B cell (primary cell): Measurements from ENCODE around the gene NUDT9.

ENCODE experiments used
- EZH2 ChIP-seq: IDR thresholded peaks from 2 replicates; pipeline ENCODE4 v1.6.1; 2012; ENCODE audit warnings: borderline replicate concordance, low read depth, mild to moderate bottlenecking, moderate library complexity, low read length; ENCODE audit not compliant: insufficient read depth, poor library complexity, severe bottlenecking
- TF ChIP-seq, protein P1 (sequence below): fragments of 200-600 bp; IDR thresholded peaks from one replicate; pipeline ENCODE4 v1.8.0; 2022; ENCODE audit warnings: antibody characterized with exemption, mild to moderate bottlenecking

DNA sequence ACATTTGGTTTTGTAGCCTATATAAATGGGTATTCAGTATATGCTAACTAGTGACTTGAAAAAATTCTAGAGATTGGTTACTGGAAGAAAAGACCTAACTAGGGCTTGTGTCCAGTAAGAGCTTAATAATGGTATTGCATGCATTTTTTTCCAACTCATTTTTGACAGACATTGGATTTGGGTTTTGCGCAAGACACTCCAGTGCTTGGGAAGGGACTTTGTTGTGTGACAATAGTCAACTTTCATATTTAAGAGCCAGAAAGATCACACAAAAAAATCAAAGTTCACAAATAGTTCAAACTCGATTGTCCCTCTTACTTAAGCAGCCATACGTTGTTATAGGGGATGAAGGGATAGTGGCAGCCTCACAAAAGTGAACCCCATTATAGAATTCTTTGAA is 30.2 kb upstream of the NUDT9 start:
- TF ChIP-seq EZH2: no peak
- TF ChIP-seq, protein P1, sequence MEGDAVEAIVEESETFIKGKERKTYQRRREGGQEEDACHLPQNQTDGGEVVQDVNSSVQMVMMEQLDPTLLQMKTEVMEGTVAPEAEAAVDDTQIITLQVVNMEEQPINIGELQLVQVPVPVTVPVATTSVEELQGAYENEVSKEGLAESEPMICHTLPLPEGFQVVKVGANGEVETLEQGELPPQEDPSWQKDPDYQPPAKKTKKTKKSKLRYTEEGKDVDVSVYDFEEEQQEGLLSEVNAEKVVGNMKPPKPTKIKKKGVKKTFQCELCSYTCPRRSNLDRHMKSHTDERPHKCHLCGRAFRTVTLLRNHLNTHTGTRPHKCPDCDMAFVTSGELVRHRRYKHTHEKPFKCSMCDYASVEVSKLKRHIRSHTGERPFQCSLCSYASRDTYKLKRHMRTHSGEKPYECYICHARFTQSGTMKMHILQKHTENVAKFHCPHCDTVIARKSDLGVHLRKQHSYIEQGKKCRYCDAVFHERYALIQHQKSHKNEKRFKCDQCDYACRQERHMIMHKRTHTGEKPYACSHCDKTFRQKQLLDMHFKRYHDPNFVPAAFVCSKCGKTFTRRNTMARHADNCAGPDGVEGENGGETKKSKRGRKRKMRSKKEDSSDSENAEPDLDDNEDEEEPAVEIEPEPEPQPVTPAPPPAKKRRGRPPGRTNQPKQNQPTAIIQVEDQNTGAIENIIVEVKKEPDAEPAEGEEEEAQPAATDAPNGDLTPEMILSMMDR: no peak
